H1 (cell line): ENCODE results near the gene ATXN7. TPM values are rescaled to one million over a fixed set of nuclear protein-coding genes. Genes with fewer than 3 reads are reported as not detected.

ENCODE experiments used
- CTCF ChIA-PET: fragments of 300-600 bp; sonication (Branson Sonifier 250); formaldehyde crosslinking; loops from one replicate; lab custom pipeline; 2021; ENCODE audit not compliant: partially characterized antibody; lab: Charles Lee
- POLR2A ChIA-PET: fragments of 300-600 bp; sonication (Branson Sonifier 250); formaldehyde crosslinking; loops from one replicate; lab custom pipeline; 2021; ENCODE audit warnings: inconsistent platforms; ENCODE audit not compliant: partially characterized antibody; lab: Charles Lee
- DNase-seq, 2 experiments: peaks; one replicate each; pipeline versions ENCODE4 v3.0.0 to v3.0.0-alpha.2; 2010 to 2022; ENCODE audit warnings: low spot score in 2 of 2, low read depth in 1 of 2, mixed read lengths in 1 of 2
- FAIRE-seq: peaks from 2 replicates; lab custom pipeline; 2011; peaks lifted over from hg19 to GRCh38; lab: Jason Lieb, UNC
- H2AFZ ChIP-seq: 2 replicates; pipeline ENCODE4 v1.8.1; 2012; ENCODE audit warnings: low read length, inconsistent platforms
- H2AK5ac ChIP-seq: 2 replicates; pipeline ENCODE4 v1.6.1; 2013; ENCODE audit warnings: low read depth, low read length
- H2BK120ac ChIP-seq: replicated peaks from 2 replicates; pipeline ENCODE3; 2013; ENCODE audit warnings: low read depth, low read length, inconsistent platforms
- H2BK12ac ChIP-seq: 2 replicates; pipeline ENCODE4 v1.6.1; 2013; ENCODE audit warnings: low read depth, low read length
- H2BK15ac ChIP-seq: 2 replicates; pipeline ENCODE4 v1.6.1; 2013; ENCODE audit warnings: low read length
- H2BK20ac ChIP-seq: 2 replicates; pipeline ENCODE4 v1.6.1; 2013; ENCODE audit warnings: low read length
- H2BK5ac ChIP-seq: 2 replicates; pipeline ENCODE4 v1.6.1; 2013; ENCODE audit warnings: low read depth, low read length
- H3K14ac ChIP-seq: 2 replicates; pipeline ENCODE4 v1.6.1; 2013; ENCODE audit warnings: inconsistent platforms; ENCODE audit not compliant: insufficient read length
- H3K18ac ChIP-seq: 2 replicates; pipeline ENCODE4 v1.6.1; 2013; ENCODE audit warnings: low read length; ENCODE audit errors: extremely low read depth
- H3K23ac ChIP-seq: 2 replicates; pipeline ENCODE4 v1.6.1; 2013; ENCODE audit warnings: inconsistent platforms; ENCODE audit not compliant: insufficient read length
- H3K23me2 ChIP-seq: 2 replicates; pipeline ENCODE4 v1.6.1; 2013; ENCODE audit warnings: low read depth, low read length
- H3K27ac ChIP-seq: 2 replicates; pipeline ENCODE4 v1.6.1; 2011; ENCODE audit warnings: low read depth, low read length, inconsistent platforms
- H3K27me3 ChIP-seq, 4 experiments: replicated peaks in 1 of 4; 1 replicate in 1 of 4; 2 replicates in 3 of 4; pipeline versions ENCODE4 v1.6.1 to v1.8.1; 2011 to 2013; ENCODE audit warnings: low read length in 3 of 4, mild to moderate bottlenecking in 3 of 4, inconsistent platforms in 2 of 4, mixed read lengths in 2 of 4, moderate library complexity in 1 of 4; ENCODE audit not compliant: control insufficient read depth in 3 of 4, insufficient read depth in 3 of 4; ENCODE audit errors: extremely low read depth in 1 of 4
- H3K36me3 ChIP-seq, 4 experiments: 2 replicates each; pipeline versions ENCODE4 v1.6.1 to v1.8.1; 2011 to 2013; ENCODE audit warnings: mild to moderate bottlenecking in 4 of 4, low read length in 3 of 4, moderate library complexity in 2 of 4, control low read depth in 1 of 4, inconsistent platforms in 1 of 4; ENCODE audit not compliant: insufficient read depth in 4 of 4, control insufficient read depth in 2 of 4
- H3K4ac ChIP-seq: replicated peaks from 2 replicates; pipeline ENCODE3; 2013; ENCODE audit warnings: low read length, low read depth, mixed read lengths, inconsistent platforms; ENCODE audit not compliant: insufficient read length
- H3K4me1 ChIP-seq, 4 experiments: replicated peaks in 1 of 4; 1 replicate in 1 of 4; 2 replicates in 3 of 4; pipeline versions ENCODE4 v1.6.1 to v1.8.1; 2011 to 2013; ENCODE audit warnings: low read length in 3 of 4, inconsistent platforms in 2 of 4, mixed read lengths in 1 of 4; ENCODE audit not compliant: insufficient read depth in 4 of 4, control insufficient read depth in 3 of 4
- H3K4me2 ChIP-seq, 2 experiments: 2 replicates each; pipeline versions ENCODE4 v1.6.1 to v1.8.1; 2011 to 2013; ENCODE audit warnings: low read depth in 2 of 2, low read length in 2 of 2, control low read depth in 1 of 2, inconsistent platforms in 1 of 2, mild to moderate bottlenecking in 1 of 2; ENCODE audit not compliant: insufficient read depth in 1 of 2
- H3K4me3 ChIP-seq, 4 experiments: fragments of 200-600, 300-600 bp in 1 of 4; sonication (generic), shearing (Covaris generic), sonication (Bioruptor Twin) in 1 of 4; 2 replicates each; pipeline versions ENCODE4 v1.5.1 to v1.8.1; 2011 to 2016; ENCODE audit warnings: low read length in 4 of 4, low read depth in 3 of 4, control low read depth in 2 of 4, inconsistent platforms in 2 of 4, mild to moderate bottlenecking in 2 of 4, mixed read lengths in 1 of 4, moderate library complexity in 1 of 4; ENCODE audit not compliant: insufficient read depth in 2 of 4; ENCODE audit errors: extremely low read depth in 1 of 4
- H3K56ac ChIP-seq: replicated peaks from 2 replicates; pipeline ENCODE3; 2013; ENCODE audit warnings: low read depth, mild to moderate bottlenecking, mixed read lengths, low read length, inconsistent platforms; ENCODE audit not compliant: insufficient read length
- H3K79me1 ChIP-seq: 2 replicates; pipeline ENCODE4 v1.6.1; 2013; ENCODE audit warnings: low read depth, low read length, control low read depth
- H3K79me2 ChIP-seq, 2 experiments: 2 replicates each; pipeline versions ENCODE4 v1.6.1 to v1.8.1; 2012 to 2013; ENCODE audit warnings: low read length in 2 of 2, mild to moderate bottlenecking in 2 of 2, inconsistent platforms in 1 of 2; ENCODE audit not compliant: insufficient read depth in 2 of 2, control insufficient read depth in 1 of 2
- H3K9ac ChIP-seq, 4 experiments: replicated peaks in 1 of 4; 1 replicate in 1 of 4; 2 replicates in 3 of 4; pipeline versions ENCODE4 v1.6.1 to v1.8.1; 2011 to 2013; ENCODE audit warnings: low read depth in 3 of 4, low read length in 3 of 4, control low read depth in 2 of 4, mild to moderate bottlenecking in 2 of 4, moderate library complexity in 2 of 4, inconsistent platforms in 1 of 4; ENCODE audit errors: extremely low read depth in 1 of 4
- H3K9me3 ChIP-seq, 2 experiments: 2 replicates each; pipeline versions ENCODE4 v1.6.1 to v1.8.1; 2012 to 2013; ENCODE audit warnings: mild to moderate bottlenecking in 2 of 2, moderate library complexity in 2 of 2, control low read depth in 1 of 2, inconsistent platforms in 1 of 2, low read depth in 1 of 2, low read length in 1 of 2, mixed read lengths in 1 of 2; ENCODE audit not compliant: insufficient read depth in 2 of 2
- H4K20me1 ChIP-seq, 2 experiments: replicated peaks in 1 of 2; 2 replicates each; pipeline versions ENCODE3 to v1.8.1; 2011 to 2013; ENCODE audit warnings: inconsistent platforms in 2 of 2, low read length in 2 of 2, mild to moderate bottlenecking in 1 of 2; ENCODE audit not compliant: insufficient read depth in 2 of 2, control insufficient read depth in 1 of 2
- H4K5ac ChIP-seq: 2 replicates; pipeline ENCODE4 v1.6.1; 2013; ENCODE audit warnings: low read length, low read depth, mixed read lengths, inconsistent platforms; ENCODE audit not compliant: insufficient read length
- H4K8ac ChIP-seq: 2 replicates; pipeline ENCODE4 v1.8.0; 2013; ENCODE audit warnings: mild to moderate bottlenecking, moderate library complexity, low read length, inconsistent platforms; ENCODE audit not compliant: insufficient read depth; ENCODE audit errors: extremely low read depth
- H4K91ac ChIP-seq: replicated peaks from 2 replicates; pipeline ENCODE3; 2013; ENCODE audit warnings: low read length, mixed read lengths, inconsistent platforms; ENCODE audit not compliant: insufficient read length
- ATF2 ChIP-seq: IDR thresholded peaks from 2 replicates; pipeline ENCODE4 v1.6.1; 2012; ENCODE audit warnings: low read length, inconsistent platforms
- BACH1 ChIP-seq: IDR thresholded peaks from 2 replicates; pipeline ENCODE4 v1.6.1; 2012; ENCODE audit warnings: low read length, improper control_type of control experiment
- EP300 ChIP-seq, 2 experiments: IDR thresholded peaks; 1 replicate in 1 of 2; 2 replicates in 1 of 2; pipeline ENCODE4 v1.6.1; 2011 to 2012; ENCODE audit warnings: low read depth in 2 of 2, low read length in 2 of 2, mild to moderate bottlenecking in 2 of 2, borderline replicate concordance in 1 of 2, inconsistent platforms in 1 of 2, moderate library complexity in 1 of 2
- HDAC2 ChIP-seq, 2 experiments: fragments of 300-600 bp in 1 of 2; sonication (generic) in 1 of 2; IDR thresholded peaks; 2 replicates each; pipeline ENCODE4 v1.6.1; 2011 to 2012; ENCODE audit warnings: low read depth in 2 of 2, low read length in 2 of 2, mild to moderate bottlenecking in 2 of 2, moderate library complexity in 2 of 2, borderline replicate concordance in 1 of 2, inconsistent platforms in 1 of 2
- RBBP5 ChIP-seq: IDR thresholded peaks from 2 replicates; pipeline ENCODE4 v1.7.1; 2012; ENCODE audit warnings: low read depth, mild to moderate bottlenecking, inconsistent platforms, low read length, moderate library complexity, borderline replicate concordance
- SIX5 ChIP-seq: IDR thresholded peaks from 2 replicates; pipeline ENCODE4 v1.6.1; 2011; ENCODE audit warnings: mild to moderate bottlenecking, low read depth, low read length
- SRF ChIP-seq: IDR thresholded peaks from 2 replicates; pipeline ENCODE4 v1.6.1; 2011; ENCODE audit warnings: mild to moderate bottlenecking, low read depth, low read length, moderate library complexity
- TAF1 ChIP-seq: IDR thresholded peaks from 2 replicates; pipeline ENCODE4 v1.6.1; 2011; ENCODE audit warnings: mild to moderate bottlenecking, low read depth, low read length
- ZNF274 ChIP-seq: IDR thresholded peaks from 2 replicates; pipeline ENCODE4 v1.7.0; 2012; ENCODE audit warnings: low read length, borderline replicate concordance; ENCODE audit errors: extremely low read depth
- WGBS, 2 experiments: shearing (Covaris generic) in 1 of 2; methylation state at CpG; one replicate each; pipeline versions ENCODE4 v1.1.6 to v1.1.7; 2013 to 2015; ENCODE audit warnings: low lambda C conversion rate in 2 of 2, mixed read lengths in 2 of 2, inconsistent platforms in 1 of 2, low coverage in 1 of 2, missing lambda C conversion rate in 1 of 2; ENCODE audit not compliant: insufficient replicate concordance in 2 of 2, insufficient coverage in 1 of 2, insufficient read length in 1 of 2; ENCODE audit errors: extremely low coverage in 1 of 2, missing lambda C conversion rate in 1 of 2; 5-methylcytosine and 5-hydroxymethylcytosine counted together
- polyA plus RNA-seq, 7 experiments: library from polyadenylated mRNA; depleted of rRNA in 3 of 7; stranded (reverse) in 5 of 7; unstranded in 2 of 7; fragments of >200 nt in 5 of 7; fragments of 200-250 nt in 2 of 7; gene quantifications; 1 replicate in 5 of 7; 2 replicates in 1 of 7; 4 replicates in 1 of 7; pipeline versions ENCODE4 v1.2.1 to v1.2.3, GENCODE V29; 2011 to 2013; ENCODE audit warnings: missing spikeins in 2 of 7, mixed read lengths in 2 of 7
- total RNA-seq: library from RNA; stranded (reverse); fragmentation: NEBNext Ultra II Directional; extraction: Animal tissue kit (Norgen Biotek cat#: 25700); gene quantifications from 2 replicates; pipeline ENCODE4 v1.2.1, GENCODE V29; 2021
- TF ChIP-seq, protein P1 (sequence below): IDR thresholded peaks from 2 replicates; pipeline ENCODE4 v1.6.1; 2012; ENCODE audit warnings: inconsistent platforms

Gene ATXN7
- total and polyA plus RNA-seq, 2 of the 8 experiments (the other 6 are each of a cell fraction or from before 2014, with no cell fraction given), result 15.5 to 16.8 TPM

- no peaks in the 10 kb centered on the region; the same call in 1 of the 2 replicates for H3K79me1 ChIP-seq
- ChIA-PET CTCF (interaction anchor here (1.0 to 4.5 kb wide), 5 partner anchors 11 to 57 kb away, joined by 3 to 29 read pairs (median 3); no protein-coding TSS in a partner anchor), POLR2A (interaction anchor here (1.0 kb wide), 1 partner anchor 9 kb away, joined by 3 read pairs; no protein-coding TSS in a partner anchor)
- H2AFZ ChIP-seq, result no peak overlapping the region
- H3K18ac ChIP-seq, result no peak overlapping the region
- H3K4ac ChIP-seq, result no peak overlapping the region
- H3K23ac ChIP-seq, result no peak overlapping the region
- no peak overlapping the region for H3K56ac ChIP-seq
- H3K27me3 ChIP-seq, result no peaks in the 10 kb centered on the region
- no peak overlapping the region for H3K27ac ChIP-seq
- peaks cover 4 to 30% (median 16%) of the 10 kb centered on the region in 4 experiments for H3K4me1 ChIP-seq
- no peak overlapping the region for H4K8ac ChIP-seq
- H3K36me3 ChIP-seq, result no peaks in the 10 kb centered on the region
- no peak overlapping the region for H2BK20ac ChIP-seq
- no peak overlapping the region for H3K4me3 ChIP-seq
- H4K20me1 ChIP-seq, result peaks cover 0 to 4% of the 10 kb centered on the region in 2 experiments
- H3K9me3 ChIP-seq, result no peaks in the 10 kb centered on the region
- H3K9ac ChIP-seq, result no peak overlapping the region
- no peak overlapping the region for H3K14ac ChIP-seq
- H3K79me2 ChIP-seq, result peaks cover 0 to 15% of the 10 kb centered on the region in 2 experiments; a peak in 2 of 4 replicates
- H2BK12ac ChIP-seq, result no peak overlapping the region
- H2BK15ac ChIP-seq, result no peak overlapping the region
- H3K23me2 ChIP-seq, result no peaks in the 10 kb centered on the region
- no peak overlapping the region for H4K91ac ChIP-seq
- DNase-seq (no peak), FAIRE-seq (no peak)
- no peak overlapping the region for H3K4me2 ChIP-seq
- no peak overlapping the region for H2AK5ac ChIP-seq
- no peak overlapping the region for H4K5ac ChIP-seq
- H2BK5ac ChIP-seq, result no peak overlapping the region
- 94% methylated on average over 8 of the region's 8 CpGs; no CpG with 5 or more reads in 1 of the 2 experiments for WGBS, 2 experiments
- no peak overlapping the region for H2BK120ac ChIP-seq
- TF ChIP-seq ZNF274 (no peak), TAF1 (no peak), SRF (no peak), HDAC2 (IDR thresholded peaks at IDR 0.05; ENCODE audit: borderline replicate concordance in 1 of 2, low read depth in 2 of 2, low read length in 2 of 2) (no peak), EP300 (IDR thresholded peaks at IDR 0.05; ENCODE audit: borderline replicate concordance in 1 of 2, low read depth in 2 of 2, low read length in 2 of 2) (no peak), SIX5 (no peak), RBBP5 (no peak), BACH1 (no peak), ATF2 (no peak)
- TF ChIP-seq, protein P1, sequence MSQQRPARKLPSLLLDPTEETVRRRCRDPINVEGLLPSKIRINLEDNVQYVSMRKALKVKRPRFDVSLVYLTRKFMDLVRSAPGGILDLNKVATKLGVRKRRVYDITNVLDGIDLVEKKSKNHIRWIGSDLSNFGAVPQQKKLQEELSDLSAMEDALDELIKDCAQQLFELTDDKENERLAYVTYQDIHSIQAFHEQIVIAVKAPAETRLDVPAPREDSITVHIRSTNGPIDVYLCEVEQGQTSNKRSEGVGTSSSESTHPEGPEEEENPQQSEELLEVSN, result no peak
These were observed 109.7 kb downstream of the ATXN7 start for GRCh38 chr3:63973406-63973805.
